GM12865 (cell line): ENCODE results near the gene RANBP1.

Source experiments
- DNase-seq: peaks from one replicate; pipeline ENCODE4 v3.0.0; 2010; ENCODE audit warnings: low read depth
- H3K4me3 ChIP-seq: 2 replicates; pipeline ENCODE4 v1.5.1; 2011; ENCODE audit warnings: mild to moderate bottlenecking, low read depth, low read length, control low read depth
- TF ChIP-seq, protein P1 (sequence below): IDR thresholded peaks from 2 replicates; pipeline ENCODE4 v1.5.1; 2011; ENCODE audit warnings: low read length, control low read depth, low read depth, inconsistent platforms; ENCODE audit not compliant: insufficient read depth; ENCODE audit errors: missing control alignments

RANBP1 gene

DNA sequence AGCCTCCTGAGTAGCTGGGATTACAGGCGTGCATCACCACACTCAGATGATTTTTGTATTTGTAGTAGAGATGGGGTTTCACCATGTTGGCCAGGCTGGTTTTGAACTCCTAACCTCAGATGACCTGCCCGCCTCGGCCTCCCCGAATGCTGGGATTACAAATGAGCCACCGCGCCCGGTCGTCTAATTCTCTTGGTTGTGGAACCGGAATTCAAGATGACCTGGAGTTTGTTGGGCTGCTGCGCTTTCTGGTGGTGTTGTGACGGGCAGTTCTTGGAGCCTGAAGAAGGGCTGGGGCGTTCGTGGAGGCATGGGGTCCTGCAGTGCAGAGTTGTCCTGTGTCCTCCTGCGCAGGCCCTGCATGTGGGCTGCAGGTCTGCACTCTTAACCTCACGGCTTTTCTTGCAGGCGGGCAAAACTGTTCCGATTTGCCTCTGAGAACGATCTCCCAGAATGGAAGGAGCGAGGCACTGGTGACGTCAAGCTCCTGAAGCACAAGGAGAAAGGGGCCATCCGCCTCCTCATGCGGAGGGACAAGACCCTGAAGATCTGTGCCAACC lies 6.0 kb downstream of the RANBP1 start:
- TF ChIP-seq, protein P1, sequence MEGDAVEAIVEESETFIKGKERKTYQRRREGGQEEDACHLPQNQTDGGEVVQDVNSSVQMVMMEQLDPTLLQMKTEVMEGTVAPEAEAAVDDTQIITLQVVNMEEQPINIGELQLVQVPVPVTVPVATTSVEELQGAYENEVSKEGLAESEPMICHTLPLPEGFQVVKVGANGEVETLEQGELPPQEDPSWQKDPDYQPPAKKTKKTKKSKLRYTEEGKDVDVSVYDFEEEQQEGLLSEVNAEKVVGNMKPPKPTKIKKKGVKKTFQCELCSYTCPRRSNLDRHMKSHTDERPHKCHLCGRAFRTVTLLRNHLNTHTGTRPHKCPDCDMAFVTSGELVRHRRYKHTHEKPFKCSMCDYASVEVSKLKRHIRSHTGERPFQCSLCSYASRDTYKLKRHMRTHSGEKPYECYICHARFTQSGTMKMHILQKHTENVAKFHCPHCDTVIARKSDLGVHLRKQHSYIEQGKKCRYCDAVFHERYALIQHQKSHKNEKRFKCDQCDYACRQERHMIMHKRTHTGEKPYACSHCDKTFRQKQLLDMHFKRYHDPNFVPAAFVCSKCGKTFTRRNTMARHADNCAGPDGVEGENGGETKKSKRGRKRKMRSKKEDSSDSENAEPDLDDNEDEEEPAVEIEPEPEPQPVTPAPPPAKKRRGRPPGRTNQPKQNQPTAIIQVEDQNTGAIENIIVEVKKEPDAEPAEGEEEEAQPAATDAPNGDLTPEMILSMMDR = no peak
- H3K4me3 ChIP-seq = no peak overlapping the region
- no peak for DNase-seq

DNA sequence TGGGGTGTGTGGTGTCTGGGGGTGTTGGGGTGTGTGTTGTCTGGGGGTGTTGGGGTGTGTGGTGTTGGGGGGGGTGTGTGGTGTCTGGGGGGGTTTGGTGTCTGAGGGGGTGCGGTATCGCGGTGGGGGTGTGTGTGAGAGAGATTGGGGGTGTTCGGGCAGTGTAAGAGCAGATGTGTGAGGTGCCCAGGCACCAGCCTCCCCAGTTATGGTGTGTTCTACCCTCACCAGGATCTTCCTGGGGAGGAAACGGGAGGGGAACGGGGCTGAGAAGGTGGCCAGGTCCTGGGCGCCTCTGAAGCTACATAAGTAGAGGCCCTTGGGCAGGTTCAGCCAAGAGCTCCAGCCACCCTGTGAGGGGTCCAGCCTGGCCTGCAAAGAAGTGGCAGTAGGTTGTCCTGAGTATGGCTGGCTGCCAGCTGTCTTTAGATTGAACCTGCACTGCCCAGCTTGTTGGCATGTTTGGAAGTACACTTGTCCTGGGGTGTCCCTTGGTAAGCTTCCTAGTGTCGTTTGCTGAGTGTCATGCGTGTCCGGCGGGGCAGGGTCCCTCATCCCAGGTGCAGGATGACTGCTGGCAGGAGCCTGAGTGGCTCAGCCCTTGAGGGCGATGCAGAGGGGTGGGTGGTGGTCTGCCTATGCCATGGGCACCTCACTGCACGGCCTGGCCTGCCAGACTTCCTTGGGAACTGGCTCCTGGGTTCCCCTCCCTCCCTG lies 7.6 kb downstream of the RANBP1 start:
- TF ChIP-seq, protein P1 = no peak
- DNase-seq = no peak
- no peak overlapping the region for H3K4me3 ChIP-seq

DNA sequence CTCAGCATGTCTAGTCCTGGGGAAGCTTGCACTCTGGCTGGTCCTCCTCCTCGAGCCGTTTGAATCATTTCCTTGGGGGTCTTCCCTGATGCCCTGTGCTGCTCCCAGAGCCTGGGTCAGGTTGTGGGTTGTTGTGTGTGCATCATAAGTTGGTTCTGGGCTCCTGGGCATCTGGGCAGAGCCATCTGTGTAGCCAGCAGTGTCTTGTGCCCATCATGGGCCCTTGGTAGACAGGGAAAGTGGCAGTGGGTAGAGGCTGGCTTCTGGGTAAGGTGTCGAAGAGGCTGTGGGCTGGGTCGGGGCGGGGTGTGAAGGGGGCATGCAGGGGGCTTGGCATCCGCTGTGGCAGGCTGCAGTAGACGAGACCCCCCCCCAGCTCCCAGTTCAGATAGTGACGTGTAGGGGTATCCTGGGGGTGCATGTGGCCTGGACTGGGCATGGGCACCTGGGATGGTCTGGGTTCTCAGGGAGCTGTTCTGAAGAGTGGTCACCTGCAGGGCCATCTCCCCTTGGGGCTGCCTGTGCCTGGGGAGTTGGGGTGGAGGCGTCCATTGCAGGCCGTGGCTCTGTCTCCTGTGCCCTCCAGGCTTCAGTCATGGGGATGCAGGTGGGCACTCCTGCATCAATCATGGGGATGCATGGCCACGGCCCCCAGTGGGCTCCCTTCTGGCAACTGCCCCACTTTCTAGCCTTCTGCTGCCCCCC lies 8.3 kb downstream of the RANBP1 start:
- TF ChIP-seq, protein P1 = no peak
- no peak overlapping the region for H3K4me3 ChIP-seq
- no peak for DNase-seq

DNA sequence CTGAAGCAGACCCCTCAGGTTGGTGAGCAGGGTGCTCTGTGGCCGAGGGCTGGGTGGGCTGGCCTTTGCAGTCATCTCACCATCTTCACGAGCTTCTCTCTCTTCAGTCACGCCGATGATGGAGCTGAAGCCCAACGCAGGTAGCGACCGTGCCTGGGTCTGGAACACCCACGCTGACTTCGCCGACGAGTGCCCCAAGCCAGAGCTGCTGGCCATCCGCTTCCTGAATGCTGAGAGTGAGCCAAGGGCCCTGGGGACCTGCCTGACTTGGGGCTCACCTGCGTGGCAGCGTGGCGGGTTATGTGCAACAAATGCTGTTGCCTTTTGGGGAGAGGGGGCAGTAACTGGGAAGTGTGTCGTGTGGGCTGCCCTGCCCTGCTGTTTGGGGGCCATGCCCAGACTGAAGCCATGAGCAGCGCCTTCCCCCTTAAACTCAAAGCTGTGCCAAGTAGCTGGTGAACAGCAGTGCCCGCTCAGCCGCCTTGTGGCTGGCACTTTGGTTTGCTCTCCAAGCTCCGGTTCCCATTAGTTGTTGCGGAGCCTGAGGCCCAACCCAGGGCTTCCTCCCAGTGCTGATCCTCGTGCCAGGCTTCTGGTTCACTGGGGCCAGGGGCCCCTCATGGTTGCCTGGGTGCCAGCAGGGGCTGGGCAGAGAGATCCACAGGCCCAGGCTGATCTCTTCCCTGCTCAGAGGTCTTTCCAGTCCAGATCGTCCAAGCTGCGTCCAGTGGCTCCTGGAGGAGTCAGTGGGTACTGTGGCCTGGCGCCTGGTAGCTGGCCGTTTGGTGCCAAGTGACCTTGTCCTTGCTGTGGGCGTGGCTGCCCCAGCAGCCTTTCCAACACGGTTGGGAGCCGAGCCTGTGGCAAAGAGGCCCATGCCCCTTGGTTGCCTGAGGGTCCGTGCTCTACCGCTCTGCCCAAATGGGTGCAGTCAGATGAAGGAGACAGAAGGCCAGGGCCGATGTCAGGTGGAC lies 9.6 kb downstream of the RANBP1 start:
- no peak for DNase-seq
- no peak overlapping the region for H3K4me3 ChIP-seq
- TF ChIP-seq, protein P1 = no peak

DNA sequence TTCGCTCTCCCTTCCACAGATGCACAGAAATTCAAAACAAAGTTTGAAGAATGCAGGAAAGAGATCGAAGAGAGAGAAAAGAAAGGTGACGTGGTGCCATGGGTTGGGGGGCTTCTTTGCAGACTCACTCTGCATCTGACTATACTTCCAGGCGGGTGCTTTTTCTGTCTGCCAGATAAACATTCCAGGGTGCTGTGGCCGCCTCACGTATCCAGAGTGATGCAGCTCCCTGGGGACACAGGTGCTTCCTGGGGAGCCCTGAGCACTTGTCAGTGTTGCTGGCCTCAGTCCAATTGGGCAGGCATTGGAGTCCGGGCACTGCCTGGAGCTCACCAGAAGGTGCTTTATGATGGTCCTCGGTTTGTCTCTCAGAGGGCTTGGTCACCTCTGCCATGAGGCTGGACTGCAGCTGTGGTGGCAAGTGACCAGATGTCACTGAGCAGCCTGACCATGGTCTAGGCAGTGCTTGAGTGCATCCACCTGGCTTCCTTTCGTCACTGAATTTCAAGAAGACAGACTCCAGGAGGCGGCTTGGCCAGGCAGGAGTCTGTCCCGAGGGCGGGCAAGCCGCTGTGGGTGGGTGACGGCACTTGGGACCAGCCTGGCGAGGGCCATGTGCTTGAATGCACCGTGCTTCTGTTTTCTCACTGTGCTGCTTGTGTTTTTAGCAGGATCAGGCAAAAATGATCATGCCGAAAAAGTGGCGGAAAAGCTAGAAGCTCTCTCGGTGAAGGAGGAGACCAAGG lies 10.6 kb downstream of the RANBP1 start:
- TF ChIP-seq, protein P1 = no peak
- H3K4me3 ChIP-seq = no peak overlapping the region
- DNase-seq = no peak

DNA sequence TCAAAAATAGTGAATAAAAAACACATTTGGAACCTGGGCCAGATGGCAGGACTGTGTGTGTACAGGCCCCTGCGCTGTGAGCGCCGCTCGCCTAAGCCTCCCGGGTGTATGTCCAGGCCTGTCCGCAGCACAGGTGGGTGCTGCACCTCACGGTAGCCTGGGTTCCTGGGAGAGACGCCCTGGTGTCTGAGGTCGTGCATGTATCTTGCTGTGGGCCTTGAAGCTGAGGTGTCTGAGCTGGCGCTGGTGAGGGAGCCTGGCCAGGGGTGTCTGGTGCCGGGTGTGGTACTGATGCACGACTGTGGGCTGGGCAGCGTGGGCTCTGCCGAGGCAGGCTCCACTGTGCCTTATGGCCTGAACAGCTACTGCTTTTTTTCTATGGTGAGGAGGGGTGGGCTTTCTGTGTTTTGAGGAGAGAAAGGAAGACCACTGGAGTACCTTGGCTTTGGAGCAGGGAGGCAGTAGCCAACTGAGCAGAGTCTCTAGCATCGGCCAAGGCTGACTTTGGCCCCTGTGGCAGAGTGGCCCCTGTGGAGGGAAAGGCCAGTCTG lies 11.5 kb downstream of the RANBP1 start:
- no peak for DNase-seq
- no peak overlapping the region for H3K4me3 ChIP-seq
- TF ChIP-seq, protein P1 = no peak
